Activated T-cell treated with anti-CD3 and anti-CD28 coated beads, Interleukin-2, amount 50 U/mL, for 4 hours (primary cell): ENCODE results near the gene ECM1. TPM values are rescaled to one million over a fixed set of nuclear protein-coding genes. Genes with fewer than 3 reads are reported as not detected.

Source experiments
- ATAC-seq, 2 donors: fragments of 200-7000 bp; cut with Tn5 transposase; one replicate each; pipeline ENCODE4 v1.10.0; 2021
- DNase-seq: peaks from one replicate; pipeline ENCODE4 v3.0.0-alpha.2; 2020
- H3K27me3 Mint-ChIP-seq: one replicate; pipeline ENCODE4 v1.8.0; 2021; ENCODE audit warnings: low read depth, mixed read lengths
- H3K36me3 Mint-ChIP-seq: one replicate; pipeline ENCODE4 v1.8.0; 2022; ENCODE audit warnings: mixed read lengths; ENCODE audit not compliant: insufficient read depth
- H3K4me1 Mint-ChIP-seq: one replicate; pipeline ENCODE4 v1.8.0; 2021; ENCODE audit warnings: low read depth, mixed read lengths
- H3K4me3 Mint-ChIP-seq: one replicate; pipeline ENCODE4 v1.8.0; 2021; ENCODE audit warnings: mild to moderate bottlenecking, moderate library complexity, mixed read lengths
- H3K9me3 Mint-ChIP-seq: one replicate; pipeline ENCODE4 v1.8.0; 2021; ENCODE audit warnings: mixed read lengths
- total RNA-seq, 3 donors: library from RNA; stranded (reverse); gene quantifications; one replicate each; pipeline ENCODE4 v1.2.1, GENCODE V29; 2021

The ECM1 gene
- total RNA-seq, 3 donors from 2014 or later: 0.43 to 0.82 (median 0.50) TPM

- Mint-ChIP-seq H3K27me3 (peaks cover 8% of the 10 kb centered on the region), H3K36me3 (peaks cover 5% of the 10 kb centered on the region), H3K4me1 (peaks cover 14% of the 10 kb centered on the region), H3K9me3 (no peaks in the 10 kb centered on the region), H3K4me3 (no peak overlapping the region)
- ATAC-seq (no peak), DNase-seq (no peak)
Observed at GRCh38 chr1:150554086-150554452, 46.2 kb downstream of the ECM1 start.

- Mint-ChIP-seq H3K4me3 (no peak overlapping the region), H3K27me3 (peaks cover 2% of the 10 kb centered on the region), H3K36me3 (peaks cover 5% of the 10 kb centered on the region), H3K9me3 (no peaks in the 10 kb centered on the region), H3K4me1 (peaks cover 16% of the 10 kb centered on the region)
- DNase-seq (no peak), ATAC-seq (no peak)
Observed at GRCh38 chr1:150555198-150555970, 47.5 kb downstream of the ECM1 start.

- DNase-seq: no peak
- Mint-ChIP-seq H3K4me3 (no peak overlapping the region), H3K36me3 (peaks cover 5% of the 10 kb centered on the region), H3K9me3 (no peaks in the 10 kb centered on the region), H3K4me1 (peaks cover 18% of the 10 kb centered on the region), H3K27me3 (peaks cover 1% of the 10 kb centered on the region)
- no peak for ATAC-seq
Observed at GRCh38 chr1:150555971-150556865, 48.3 kb downstream of the ECM1 start.

GRCh38 chr1:150557065-150557600 is 49.2 kb downstream of the ECM1 start:
- no peak for ATAC-seq
- Mint-ChIP-seq H3K4me3 (no peak overlapping the region), H3K36me3 (peaks cover 5% of the 10 kb centered on the region), H3K4me1 (peaks cover 19% of the 10 kb centered on the region), H3K27me3 (no peaks in the 10 kb centered on the region), H3K9me3 (no peaks in the 10 kb centered on the region)
- DNase-seq: no peak

GRCh38 chr1:150557813-150558212 is 49.9 kb downstream of the ECM1 start:
- Mint-ChIP-seq H3K4me3 (no peak overlapping the region), H3K9me3 (no peaks in the 10 kb centered on the region), H3K27me3 (no peaks in the 10 kb centered on the region), H3K4me1 (peaks cover 23% of the 10 kb centered on the region), H3K36me3 (peaks cover 5% of the 10 kb centered on the region)
- no peak for ATAC-seq
- DNase-seq: no peak

GRCh38 chr1:150558303-150558704 is 50.4 kb downstream of the ECM1 start:
- no peaks in the 10 kb centered on the region for H3K9me3 Mint-ChIP-seq
- DNase-seq: no peak
- peaks cover 5% of the 10 kb centered on the region for H3K36me3 Mint-ChIP-seq
- no peak for ATAC-seq
- H3K27me3 Mint-ChIP-seq: no peaks in the 10 kb centered on the region
- no peak overlapping the region for H3K4me3 Mint-ChIP-seq
- H3K4me1 Mint-ChIP-seq: peaks cover 28% of the 10 kb centered on the region

GRCh38 chr1:150558761-150559655 is 51.1 kb downstream of the ECM1 start:
- H3K4me1 Mint-ChIP-seq: peaks cover 35% of the 10 kb centered on the region
- H3K9me3 Mint-ChIP-seq: no peaks in the 10 kb centered on the region
- ATAC-seq (no peak), DNase-seq (no peak)
- peaks cover 5% of the 10 kb centered on the region for H3K36me3 Mint-ChIP-seq
- H3K27me3 Mint-ChIP-seq: no peaks in the 10 kb centered on the region
- no peak overlapping the region for H3K4me3 Mint-ChIP-seq

GRCh38 chr1:150559656-150560010 is 51.7 kb downstream of the ECM1 start:
- no peak overlapping the region for H3K4me3 Mint-ChIP-seq
- DNase-seq: no peak
- ATAC-seq: no peak
- H3K27me3 Mint-ChIP-seq: no peaks in the 10 kb centered on the region
- H3K36me3 Mint-ChIP-seq: peaks cover 5% of the 10 kb centered on the region
- peaks cover 41% of the 10 kb centered on the region for H3K4me1 Mint-ChIP-seq
- H3K9me3 Mint-ChIP-seq: no peaks in the 10 kb centered on the region

GRCh38 chr1:150560011-150560438 is 52.1 kb downstream of the ECM1 start:
- ATAC-seq (no peak), DNase-seq (peak; percentile 72)
- peaks cover 45% of the 10 kb centered on the region for H3K4me1 Mint-ChIP-seq
- H3K27me3 Mint-ChIP-seq: no peaks in the 10 kb centered on the region
- peak overlapping the region; percentile 96 for H3K4me3 Mint-ChIP-seq
- no peaks in the 10 kb centered on the region for H3K9me3 Mint-ChIP-seq
- peaks cover 5% of the 10 kb centered on the region for H3K36me3 Mint-ChIP-seq

GRCh38 chr1:150560576-150561253 is 52.8 kb downstream of the ECM1 start:
- no peaks in the 10 kb centered on the region for H3K9me3 Mint-ChIP-seq
- DNase-seq (peak; percentile 78), ATAC-seq (peak; percentile 52 to 53)
- H3K4me1 Mint-ChIP-seq: peaks cover 48% of the 10 kb centered on the region
- H3K36me3 Mint-ChIP-seq: peaks cover under 1% of the 10 kb centered on the region
- H3K4me3 Mint-ChIP-seq: peak overlapping the region; percentile 96
- H3K27me3 Mint-ChIP-seq: no peaks in the 10 kb centered on the region

- Mint-ChIP-seq H3K9me3 (no peaks in the 10 kb centered on the region), H3K4me1 (peaks cover 55% of the 10 kb centered on the region), H3K4me3 (peak overlapping the region; percentile 96), H3K27me3 (no peaks in the 10 kb centered on the region), H3K36me3 (no peaks in the 10 kb centered on the region)
- ATAC-seq (peak; percentile 31 to 36), DNase-seq (peak; percentile 41)
Observed at GRCh38 chr1:150561254-150561973, 53.5 kb downstream of the ECM1 start.

- DNase-seq (peak; percentile 88), ATAC-seq (peak; percentile 54 to 55)
- Mint-ChIP-seq H3K27me3 (no peaks in the 10 kb centered on the region), H3K4me3 (peak overlapping the region; percentile 96), H3K9me3 (no peaks in the 10 kb centered on the region), H3K36me3 (no peaks in the 10 kb centered on the region), H3K4me1 (peaks cover 61% of the 10 kb centered on the region)
Observed at GRCh38 chr1:150561974-150562445, 54.1 kb downstream of the ECM1 start.
